Germinal center (tissue), 1 donor: ENCODE measurements around the gene TYW1.
"Not testable (repeated sequence)": the region's sequence is repeated elsewhere in the genome, so short reads cannot be mapped to it uniquely, and the experiment has no call there.

Experiments
- DNase-seq: peaks from one replicate; pipeline ENCODE4 v3.0.0; 2012; ENCODE audit warnings: mixed read lengths, low spot score

TYW1 gene

GRCh38 chr7:67189801-67190465, 193.3 kb downstream of the TYW1 start:
- not testable (repeated sequence) for DNase-seq

- DNase-seq, result not testable (repeated sequence)
Observed at GRCh38 chr7:67191002-67191720, 194.5 kb downstream of the TYW1 start.

GRCh38 chr7:67192123-67192702, 195.6 kb downstream of the TYW1 start:
- DNase-seq, result not testable (repeated sequence)

- DNase-seq, result not testable (repeated sequence)
Observed at GRCh38 chr7:67192889-67193613, 196.4 kb downstream of the TYW1 start.

- DNase-seq, result not testable (repeated sequence)
Observed at GRCh38 chr7:67196176-67196575, 199.5 kb downstream of the TYW1 start.

- not testable (repeated sequence) for DNase-seq
Observed at GRCh38 chr7:67198865-67199526, 202.4 kb downstream of the TYW1 start.

- DNase-seq, result not testable (repeated sequence)
Observed at GRCh38 chr7:67205772-67206171, 209.1 kb downstream of the TYW1 start.

- no peak for DNase-seq
Observed at GRCh38 chr7:67206452-67206851, 209.8 kb downstream of the TYW1 start.

GRCh38 chr7:67208656-67209055, 212.0 kb downstream of the TYW1 start:
- not testable (repeated sequence) for DNase-seq

- DNase-seq, result no peak
Observed at GRCh38 chr7:67209256-67209655, 212.6 kb downstream of the TYW1 start.

GRCh38 chr7:67210567-67210966, 213.9 kb downstream of the TYW1 start:
- no peak for DNase-seq

- not testable (repeated sequence) for DNase-seq
Observed at GRCh38 chr7:67211650-67212330, 215.2 kb downstream of the TYW1 start.

GRCh38 chr7:67213038-67213437, 216.4 kb downstream of the TYW1 start:
- not testable (repeated sequence) for DNase-seq

GRCh38 chr7:67223551-67223950, 226.9 kb downstream of the TYW1 start:
- not testable (repeated sequence) for DNase-seq

- DNase-seq, result not testable (repeated sequence)
Observed at GRCh38 chr7:67226340-67226907, 229.8 kb downstream of the TYW1 start.

- DNase-seq, result not testable (repeated sequence)
Observed at GRCh38 chr7:67226967-67227366, 230.3 kb downstream of the TYW1 start.

- not testable (repeated sequence) for DNase-seq
Observed at GRCh38 chr7:67229018-67229417, 232.4 kb downstream of the TYW1 start.

GRCh38 chr7:67230029-67230428, 233.4 kb downstream of the TYW1 start:
- DNase-seq, result not testable (repeated sequence)

- not testable (repeated sequence) for DNase-seq
Observed at GRCh38 chr7:67233506-67233905, 236.9 kb downstream of the TYW1 start.

GRCh38 chr7:67236216-67236615, 239.6 kb downstream of the TYW1 start:
- DNase-seq, result not testable (repeated sequence)

GRCh38 chr7:67242871-67243270, 246.2 kb downstream of the TYW1 start:
- not testable (repeated sequence) for DNase-seq
